Amniotic stem cell (primary cell): Measurements from ENCODE around the gene DCLK2.

Experiments
- DNase-seq: peaks from one replicate; lab custom pipeline; 2025; lab: John Stamatoyannopoulos, UW

The DCLK2 gene

GRCh38 chr4:150069353-150069752, 8.9 kb upstream of the DCLK2 start:
- DNase-seq: no peak

GRCh38 chr4:150070464-150071170, 7.6 kb upstream of the DCLK2 start:
- DNase-seq: no peak

- DNase-seq: no peak
Measured at GRCh38 chr4:150072471-150072870, 5.8 kb upstream of the DCLK2 start.

DNA sequence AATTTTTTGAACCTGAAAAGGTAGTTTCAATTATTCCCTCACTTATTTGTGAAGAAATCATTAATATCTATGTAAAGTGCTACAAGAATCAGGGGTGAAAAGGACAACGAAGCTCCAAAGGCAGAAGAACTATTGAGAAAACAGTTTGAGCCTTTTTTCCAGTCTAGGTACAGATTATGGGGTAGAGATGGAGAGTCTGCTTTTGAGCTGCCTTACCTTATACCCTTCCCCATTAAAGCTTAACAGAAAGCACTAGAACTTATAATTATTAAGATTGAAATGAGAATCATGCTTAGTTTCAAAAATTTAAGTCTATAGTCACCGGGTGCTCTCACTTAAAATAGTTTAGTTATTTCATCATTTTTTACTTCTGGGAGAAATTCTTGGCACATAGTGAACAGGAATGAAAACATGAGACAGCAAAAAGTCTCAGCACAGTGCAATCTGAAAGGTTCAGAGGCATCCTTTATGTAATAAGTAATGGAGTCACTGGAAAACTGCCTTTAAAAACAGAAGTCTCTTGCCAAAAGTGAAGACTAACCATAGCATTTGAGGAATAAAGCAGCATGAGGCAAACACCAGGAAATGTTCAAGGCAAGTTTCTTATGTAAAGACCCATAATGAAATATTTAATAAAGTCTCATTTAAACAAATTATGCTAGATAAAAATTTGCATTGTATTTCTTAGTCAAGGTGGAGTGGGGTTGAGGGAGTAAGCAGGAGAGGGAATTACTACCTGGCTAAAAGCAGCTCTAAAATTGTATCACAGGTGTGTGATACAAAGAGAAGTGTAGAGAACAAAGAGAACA, 5.1 kb upstream of the DCLK2 start:
- DNase-seq: peak; percentile 68

GRCh38 chr4:150074064-150074463, 4.2 kb upstream of the DCLK2 start:
- DNase-seq: no peak

- DNase-seq: peak; percentile 11
Measured at GRCh38 chr4:150078579-150079080, 385 bp downstream of the DCLK2 start.

DNA sequence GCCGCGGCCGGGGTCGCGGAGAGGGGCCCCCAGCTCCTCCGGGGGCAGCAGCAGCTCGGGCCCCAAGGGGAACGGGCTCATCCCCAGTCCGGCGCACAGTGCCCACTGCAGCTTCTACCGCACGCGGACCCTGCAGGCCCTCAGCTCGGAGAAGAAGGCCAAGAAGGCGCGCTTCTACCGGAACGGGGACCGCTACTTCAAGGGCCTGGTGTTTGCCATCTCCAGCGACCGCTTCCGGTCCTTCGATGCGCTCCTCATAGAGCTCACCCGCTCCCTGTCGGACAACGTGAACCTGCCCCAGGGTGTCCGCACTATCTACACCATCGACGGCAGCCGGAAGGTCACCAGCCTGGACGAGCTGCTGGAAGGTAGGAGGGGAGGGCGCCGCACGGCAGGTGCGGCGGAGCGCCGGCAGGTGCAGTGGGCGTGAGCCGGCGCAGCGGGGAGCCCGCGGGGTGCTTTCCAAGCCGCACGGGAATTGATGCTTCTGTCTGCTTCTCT, 886 bp downstream of the DCLK2 start:
- peak; percentile 7 for DNase-seq

DNA sequence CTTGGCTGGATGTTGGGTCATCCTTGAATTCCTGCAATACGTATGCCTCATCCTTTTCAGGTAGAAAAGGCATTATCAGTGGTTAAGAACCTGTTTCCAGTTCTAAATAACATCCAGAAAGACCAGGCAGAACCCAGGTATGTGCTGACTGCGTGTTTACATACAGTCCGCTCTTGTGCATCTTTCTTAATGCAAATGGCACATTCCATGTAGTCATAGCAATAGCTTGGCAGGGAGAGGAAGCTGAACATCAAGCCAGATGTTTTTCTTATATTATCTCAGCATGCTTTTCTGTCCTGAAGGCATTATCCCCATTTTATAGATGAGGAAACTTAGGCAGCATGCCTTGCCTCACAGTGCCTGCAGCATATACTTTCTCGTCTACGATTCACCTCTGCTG, 2.1 kb downstream of the DCLK2 start:
- DNase-seq: no peak

- DNase-seq: no peak
Measured at GRCh38 chr4:150080875-150081274, 2.6 kb downstream of the DCLK2 start.

DNA sequence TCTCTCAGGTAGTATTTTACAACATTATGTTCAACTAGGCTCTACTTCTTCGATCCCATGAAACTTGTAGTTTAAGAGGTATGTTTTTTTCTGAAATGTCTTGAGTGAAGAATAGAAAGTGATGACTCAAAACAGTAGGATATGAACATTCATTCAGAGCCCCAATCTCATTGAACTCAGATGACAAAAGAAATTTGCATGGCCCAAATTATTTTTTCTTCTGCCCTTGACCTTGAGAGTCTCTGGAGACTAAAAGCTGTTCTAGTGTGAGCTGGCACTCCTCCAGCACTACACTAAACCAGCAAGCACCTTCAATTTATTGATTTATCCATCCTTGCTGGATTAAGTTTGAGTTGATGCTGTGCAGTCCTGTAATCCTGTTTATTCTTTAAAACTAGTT, 4.0 kb downstream of the DCLK2 start:
- no peak for DNase-seq

DNA sequence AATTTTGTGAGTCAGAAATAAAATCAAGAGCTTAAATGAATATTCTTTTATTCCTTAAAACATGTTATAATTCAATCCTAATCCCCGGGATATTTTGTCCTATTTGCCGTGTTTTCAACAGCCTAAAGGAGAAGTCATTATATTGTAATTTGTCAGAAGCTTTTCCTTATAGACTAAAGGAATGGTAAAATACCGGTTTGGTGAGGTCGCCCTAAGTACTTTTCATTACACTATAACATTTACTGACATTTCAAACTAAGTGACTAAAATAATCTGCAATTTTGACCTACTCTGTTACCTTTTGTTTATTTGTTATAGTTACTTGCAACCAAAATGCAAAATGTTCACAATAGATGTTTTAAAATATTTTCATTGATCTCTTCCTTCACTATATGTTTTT, 8.8 kb downstream of the DCLK2 start:
- no peak for DNase-seq

DNA sequence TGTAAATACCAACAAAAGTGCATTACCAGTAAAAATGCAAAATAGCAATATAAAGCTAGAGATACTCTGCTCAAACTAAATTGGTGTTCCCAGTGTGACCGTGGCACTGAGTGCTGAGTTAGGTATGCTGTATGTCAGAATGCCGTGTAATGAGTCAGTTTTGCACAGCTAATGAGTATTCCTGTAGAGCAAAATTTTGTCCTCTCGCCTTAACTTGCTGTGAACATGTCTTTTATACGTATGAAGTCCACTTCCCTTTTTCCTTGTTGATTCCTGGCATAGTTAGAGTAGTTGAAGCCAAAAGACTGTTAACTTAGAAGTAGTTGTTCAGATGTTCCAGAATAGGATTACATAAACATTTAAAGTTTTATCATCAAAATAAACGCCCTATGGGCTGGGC, 11.5 kb downstream of the DCLK2 start:
- no peak for DNase-seq

DNA sequence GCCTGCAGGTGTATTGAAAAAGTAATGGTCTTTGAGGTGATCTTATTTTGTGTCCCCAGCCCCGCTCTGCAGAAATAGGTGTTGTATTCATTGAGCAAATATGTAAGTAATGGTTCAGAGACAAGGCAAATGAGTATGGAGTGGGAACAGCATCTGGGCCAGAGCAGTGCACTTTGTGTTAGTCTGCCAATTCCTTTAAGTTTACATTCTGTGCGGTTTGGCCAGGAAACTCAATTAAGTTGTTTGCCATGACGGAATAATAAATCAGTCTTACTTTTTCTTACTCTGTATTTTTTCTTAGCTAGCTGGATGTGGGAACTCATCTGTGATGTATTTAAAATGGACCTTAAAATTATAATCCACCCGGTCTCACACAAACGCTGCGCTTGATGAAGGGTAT, 12.6 kb downstream of the DCLK2 start:
- DNase-seq: no peak

DNA sequence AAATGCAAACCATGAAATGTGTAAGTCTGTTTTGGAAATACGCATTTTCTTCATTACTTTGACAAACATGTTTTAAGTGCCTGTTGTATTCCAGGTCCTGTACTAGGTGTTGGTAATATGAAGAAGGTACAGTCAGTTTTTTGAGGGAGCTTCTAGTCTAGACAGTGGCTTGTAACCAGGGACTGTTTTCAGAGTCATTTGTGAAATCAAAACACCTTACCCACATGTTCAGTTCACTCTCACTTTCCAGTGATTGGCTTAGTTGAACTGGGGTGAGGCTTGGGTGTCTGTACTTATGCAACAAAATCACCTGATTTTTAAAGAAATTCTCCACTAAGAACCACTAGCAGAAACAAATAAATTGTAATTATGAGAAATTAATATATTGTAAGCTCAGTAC, 16.4 kb downstream of the DCLK2 start:
- no peak for DNase-seq

DNA sequence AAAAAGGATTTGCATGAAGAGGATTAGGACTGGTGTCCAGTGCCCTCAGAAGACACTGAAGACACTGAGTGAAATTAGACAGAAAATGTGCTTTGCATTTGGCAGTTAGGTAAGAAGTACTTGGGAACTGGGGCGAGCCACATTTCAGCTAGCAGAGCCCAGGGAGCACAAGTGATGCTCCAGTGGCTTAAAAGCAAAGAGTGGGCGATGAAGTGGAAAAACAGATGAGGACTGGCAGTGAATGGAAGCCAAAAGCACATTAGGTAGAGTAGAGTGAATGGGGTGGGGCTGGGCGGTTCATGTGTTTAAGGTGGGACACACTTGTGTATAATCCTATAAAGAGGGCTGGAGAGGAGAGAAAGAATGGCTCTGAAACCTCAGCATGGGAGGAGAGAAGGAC, 18.4 kb downstream of the DCLK2 start:
- DNase-seq: no peak

DNA sequence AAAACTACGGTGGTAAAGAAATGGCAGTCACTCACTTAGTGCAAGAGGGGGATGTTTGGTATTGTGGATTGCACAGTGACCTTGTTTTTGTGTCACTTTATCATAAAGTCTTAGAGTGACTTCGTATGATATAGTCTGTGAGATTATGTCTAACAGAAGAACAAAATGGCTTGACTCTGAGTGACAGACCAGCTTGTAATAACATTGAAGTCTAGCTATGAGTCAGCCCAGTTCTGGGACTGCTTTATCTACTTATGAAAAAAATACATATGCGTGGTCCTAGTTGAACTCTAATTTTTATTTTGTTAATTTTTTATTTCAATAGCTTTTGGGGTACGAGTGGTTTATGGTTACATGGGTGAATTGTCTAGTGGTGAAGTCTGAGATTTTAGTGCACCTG, 20.0 kb downstream of the DCLK2 start:
- peak; percentile 12 for DNase-seq

DNA sequence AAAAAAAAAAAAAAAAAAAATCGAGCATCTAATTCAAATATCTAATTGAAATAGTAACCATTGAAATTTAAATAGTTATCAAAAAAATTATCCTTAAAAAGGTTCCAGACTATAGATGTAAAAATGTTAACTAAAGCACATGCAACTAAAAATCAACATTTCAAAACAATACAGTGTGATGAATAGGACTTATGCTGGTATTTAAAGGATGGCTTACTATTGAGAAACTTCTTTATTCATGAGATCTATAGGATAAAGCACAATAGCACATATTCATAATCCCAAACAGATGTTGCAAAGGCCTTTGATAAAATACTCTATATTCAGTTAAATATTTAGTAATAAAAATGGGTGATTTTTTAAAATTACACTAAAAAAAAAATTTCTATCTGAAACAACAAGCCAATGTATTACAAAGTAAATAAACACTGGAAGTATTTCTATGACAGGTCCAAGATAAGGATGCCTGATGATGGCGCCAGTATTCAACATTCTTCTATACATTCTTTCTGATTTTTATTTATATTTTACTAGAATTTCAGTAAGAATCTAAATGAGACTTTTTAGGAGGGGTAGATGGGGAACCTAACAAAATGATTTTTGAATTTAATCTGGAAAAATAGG, 26.3 kb downstream of the DCLK2 start:
- DNase-seq: no peak

GRCh38 chr4:150106886-150107285, 28.6 kb downstream of the DCLK2 start:
- DNase-seq: no peak

DNA sequence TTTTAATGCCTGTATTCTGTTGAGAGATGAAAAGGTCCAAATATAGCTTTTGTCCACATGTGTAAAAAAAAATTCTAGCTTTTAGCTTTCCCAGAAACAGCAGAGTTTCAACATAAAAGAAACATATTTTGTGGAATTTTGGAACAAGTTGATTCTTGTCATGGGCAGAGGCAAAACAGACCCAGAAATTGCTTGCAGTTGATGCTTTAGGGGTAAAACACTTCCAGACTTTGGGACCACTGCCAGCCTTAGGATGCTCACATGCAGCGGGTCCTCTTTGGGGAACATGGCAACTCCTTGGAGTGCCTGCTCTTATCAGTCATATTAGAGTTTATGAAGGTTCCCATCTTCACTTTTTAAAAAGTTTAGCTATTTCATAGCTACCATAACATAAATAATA, 30.4 kb downstream of the DCLK2 start:
- no peak for DNase-seq

DNA sequence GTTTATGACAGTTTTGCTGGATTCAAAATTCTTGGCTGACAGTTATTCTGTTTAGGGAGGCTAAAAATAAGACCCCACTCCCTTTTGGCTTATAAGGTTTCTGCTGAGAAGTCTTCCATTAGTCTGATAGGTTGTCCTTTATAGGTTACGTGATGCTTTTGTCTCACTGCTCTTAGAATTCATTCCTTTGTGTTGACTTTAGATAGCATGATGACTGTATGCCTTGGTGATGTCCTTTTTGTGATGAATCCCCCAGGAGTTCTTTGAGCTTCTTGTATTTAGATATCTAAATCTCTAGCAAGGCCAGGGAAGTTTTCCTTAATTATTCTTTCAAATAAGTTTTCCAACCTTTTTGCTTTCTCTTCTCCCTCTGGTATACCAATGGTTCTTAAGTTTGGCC, 36.4 kb downstream of the DCLK2 start:
- DNase-seq: no peak

DNA sequence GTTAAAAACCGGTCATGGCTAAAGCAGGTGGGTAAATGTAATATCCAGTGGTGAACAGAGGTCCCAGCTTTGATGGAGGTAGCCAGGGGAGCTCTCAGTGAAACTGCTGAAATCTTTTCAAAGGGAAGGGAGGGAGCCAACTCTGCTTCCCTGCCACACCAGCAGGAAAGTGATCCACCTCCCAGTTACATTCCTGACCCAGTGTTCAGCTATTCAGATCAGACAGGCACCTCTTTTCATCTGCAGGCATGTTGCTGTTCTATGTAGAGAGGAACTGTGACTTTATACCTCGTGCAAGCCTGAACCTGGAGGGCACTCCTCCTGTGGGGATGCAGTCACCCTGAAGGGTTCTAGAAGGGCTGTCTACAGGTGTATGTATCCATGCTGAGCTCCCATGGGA, 37.6 kb downstream of the DCLK2 start:
- no peak for DNase-seq

- no peak for DNase-seq
Measured at GRCh38 chr4:150116506-150116905, 38.3 kb downstream of the DCLK2 start.

- DNase-seq: no peak
Measured at GRCh38 chr4:150117094-150117493, 38.8 kb downstream of the DCLK2 start.
